ENCODE measurements around the gene PITPNC1.

- TF ChIP-seq CTCF (IDR thresholded peaks at IDR 0.05) (no peak), POLR2A (IDR thresholded peaks at IDR 0.05) (no peak)
These were observed 151.8 kb downstream of the PITPNC1 start for GRCh38 chr17:67528751-67529436.
